Esophagus muscularis mucosa (tissue), 4 donors: ENCODE measurements around the gene MIPOL1.

Source experiments
- CTCF ChIP-seq, 3 experiments: fragments of 200-600 bp in 2 of 3; fragments of 450-650 bp in 1 of 3; sonication (generic) in 2 of 3; IDR thresholded peaks; one replicate each; pipeline ENCODE4 v1.5.1; 2017 to 2019; ENCODE audit warnings: antibody characterized with exemption in 3 of 3, mild to moderate bottlenecking in 2 of 3, moderate library complexity in 1 of 3
- EP300 ChIP-seq: sonication (generic); formaldehyde crosslinking; IDR thresholded peaks from one replicate; pipeline ENCODE4 v1.6.1; 2017; ENCODE audit warnings: antibody characterized with exemption
- POLR2A ChIP-seq: fragments of 450-650 bp; IDR thresholded peaks from one replicate; pipeline ENCODE4 v1.6.1; 2017; ENCODE audit warnings: antibody characterized with exemption, moderate library complexity, mild to moderate bottlenecking, low read depth

- no peak for TF ChIP-seq EP300
- no peak for TF ChIP-seq CTCF (IDR thresholded peaks at IDR 0.05)
- no peak for TF ChIP-seq POLR2A
Observed at GRCh38 chr14:37328673-37329072, 130.9 kb downstream of the MIPOL1 start.
